SH-SY5Y (cell line): ENCODE measurements around the gene CD79A.

Source experiments
- GATA2 ChIP-seq: IDR thresholded peaks from 2 replicates; pipeline ENCODE4 v1.6.1; 2011; ENCODE audit warnings: mild to moderate bottlenecking, low read depth, low read length
- GATA3 ChIP-seq: IDR thresholded peaks from 2 replicates; pipeline ENCODE4 v1.6.1; 2011; ENCODE audit warnings: low read depth, mild to moderate bottlenecking, low read length, moderate library complexity

- TF ChIP-seq GATA2 (no peak), GATA3 (no peak)
Measured at GRCh38 chr19:41913538-41914423, 36.7 kb downstream of the CD79A start.
